ENCODE measurements around the gene FLNB. TPM values are rescaled to one million over a fixed set of nuclear protein-coding genes. Genes with fewer than 3 reads are reported as not detected.

The FLNB gene
- total and polyA plus RNA-seq, 8 donors = 38.2 to 204 (median 85.9) TPM

DNA sequence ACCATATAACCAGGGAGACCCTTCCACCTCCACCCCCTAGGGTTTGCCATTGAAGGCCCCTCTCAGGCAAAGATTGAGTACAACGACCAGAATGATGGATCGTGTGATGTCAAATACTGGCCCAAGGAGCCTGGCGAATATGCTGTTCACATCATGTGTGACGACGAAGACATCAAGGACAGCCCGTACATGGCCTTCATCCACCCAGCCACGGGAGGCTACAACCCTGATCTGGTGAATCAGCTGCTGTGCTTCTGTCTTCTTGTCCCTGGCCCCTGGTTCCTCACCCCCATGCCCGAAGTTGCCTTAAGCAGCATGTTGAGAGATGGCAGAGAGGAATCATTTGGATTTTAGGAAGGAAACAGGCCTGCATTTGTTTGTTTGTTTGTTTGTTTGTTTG is 98.4 kb downstream of the FLNB start:
- WGBS, 5 donors = 94 to 100% (median 98%) methylated on average over 6 to 8 of the region's 8 CpGs
- intact Hi-C loops (cut with DNase I; ENCODE audit: low total_unique reads) = no loop called here

GRCh38 chr3:58107597-58107996 is 99.4 kb downstream of the FLNB start:
- no peaks in the 10 kb centered on the region for H3K9me3 ChIP-seq
- intact Hi-C loops (cut with DNase I; ENCODE audit: low total_unique reads) = no loop called here
- peak overlapping the region in 1 of 5 donors; percentile 20 for H3K27ac ChIP-seq
- peaks cover 25 to 52% (median 48%) of the 10 kb centered on the region in 4 donors for H3K4me1 ChIP-seq
- no peak overlapping the region for H3K4me3 ChIP-seq
- TF ChIP-seq EP300 (IDR thresholded peaks at IDR 0.05) = no peak
- TF ChIP-seq POLR2A (IDR thresholded peaks at IDR 0.05) = no peak
- no peak for TF ChIP-seq POLR2AphosphoS5 (IDR thresholded peaks at IDR 0.05)
- TF ChIP-seq, protein P1, sequence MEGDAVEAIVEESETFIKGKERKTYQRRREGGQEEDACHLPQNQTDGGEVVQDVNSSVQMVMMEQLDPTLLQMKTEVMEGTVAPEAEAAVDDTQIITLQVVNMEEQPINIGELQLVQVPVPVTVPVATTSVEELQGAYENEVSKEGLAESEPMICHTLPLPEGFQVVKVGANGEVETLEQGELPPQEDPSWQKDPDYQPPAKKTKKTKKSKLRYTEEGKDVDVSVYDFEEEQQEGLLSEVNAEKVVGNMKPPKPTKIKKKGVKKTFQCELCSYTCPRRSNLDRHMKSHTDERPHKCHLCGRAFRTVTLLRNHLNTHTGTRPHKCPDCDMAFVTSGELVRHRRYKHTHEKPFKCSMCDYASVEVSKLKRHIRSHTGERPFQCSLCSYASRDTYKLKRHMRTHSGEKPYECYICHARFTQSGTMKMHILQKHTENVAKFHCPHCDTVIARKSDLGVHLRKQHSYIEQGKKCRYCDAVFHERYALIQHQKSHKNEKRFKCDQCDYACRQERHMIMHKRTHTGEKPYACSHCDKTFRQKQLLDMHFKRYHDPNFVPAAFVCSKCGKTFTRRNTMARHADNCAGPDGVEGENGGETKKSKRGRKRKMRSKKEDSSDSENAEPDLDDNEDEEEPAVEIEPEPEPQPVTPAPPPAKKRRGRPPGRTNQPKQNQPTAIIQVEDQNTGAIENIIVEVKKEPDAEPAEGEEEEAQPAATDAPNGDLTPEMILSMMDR (IDR thresholded peaks at IDR 0.05) = no peak
- no peak for DNase-seq
- no peaks in the 10 kb centered on the region for H3K27me3 ChIP-seq
- H3K36me3 ChIP-seq = peaks cover 47 to 100% (median 89%) of the 10 kb centered on the region in 4 donors
- 74 to 88% (median 80%) methylated on average over 5 to 6 of the region's 6 CpGs for WGBS, 5 donors

More for the DNA sequence above, 98.4 kb downstream of the FLNB start:
- no peaks in the 10 kb centered on the region for H3K9me3 ChIP-seq
- H3K4me1 ChIP-seq = peaks cover 31 to 54% (median 47%) of the 10 kb centered on the region in 4 donors
- H3K27me3 ChIP-seq = no peaks in the 10 kb centered on the region
- H3K4me3 ChIP-seq = no peak overlapping the region
- DNase-seq = no peak
- TF ChIP-seq, protein P1 (IDR thresholded peaks at IDR 0.05) = no peak
- no peak for TF ChIP-seq EP300 (IDR thresholded peaks at IDR 0.05)
- TF ChIP-seq POLR2A (IDR thresholded peaks at IDR 0.05) = no peak
- TF ChIP-seq POLR2AphosphoS5 (IDR thresholded peaks at IDR 0.05) = no peak
- H3K36me3 ChIP-seq = peaks cover 42 to 100% (median 88%) of the 10 kb centered on the region in 4 donors
- no peak overlapping the region for H3K27ac ChIP-seq

DNA sequence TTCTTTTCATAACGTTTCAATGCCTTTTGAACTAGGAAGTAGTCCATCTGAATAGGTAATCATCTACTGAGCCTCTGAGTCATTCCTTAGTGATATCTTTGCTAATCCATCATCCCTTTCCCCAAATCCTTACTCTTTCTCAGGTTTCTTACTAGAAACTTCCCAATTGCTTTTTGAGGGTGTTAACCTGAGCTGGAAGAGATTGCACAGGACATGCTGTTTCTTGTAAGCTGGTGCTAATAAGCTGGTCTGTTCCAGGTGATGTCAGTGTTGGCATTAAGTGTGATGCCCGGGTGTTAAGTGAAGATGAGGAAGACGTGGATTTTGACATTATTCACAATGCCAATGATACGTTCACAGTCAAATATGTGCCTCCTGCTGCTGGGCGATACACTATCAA is 101.5 kb downstream of the FLNB start:
- Histone ChIP-seq H3K9me3 (no peaks in the 10 kb centered on the region), H3K27ac (peak overlapping the region in 1 of 5 donors; percentile 77), H3K27me3 (no peaks in the 10 kb centered on the region), H3K36me3 (peaks cover 62 to 100% (median 98%) of the 10 kb centered on the region in 4 donors), H3K4me1 (peaks cover 4 to 33% (median 28%) of the 10 kb centered on the region in 4 donors), H3K4me3 (no peak overlapping the region)
- no peak for DNase-seq
- intact Hi-C loops (cut with DNase I; ENCODE audit: low total_unique reads) = no loop called here
- no peak for TF ChIP-seq EP300 (IDR thresholded peaks at IDR 0.05)
- TF ChIP-seq POLR2A (IDR thresholded peaks at IDR 0.05) = no peak
- no peak for TF ChIP-seq POLR2AphosphoS5 (IDR thresholded peaks at IDR 0.05)
- TF ChIP-seq, protein P1 (IDR thresholded peaks at IDR 0.05) = no peak
- WGBS, 5 donors = 82 to 92% (median 87%) methylated on average over 5 of the region's 5 CpGs

- H3K4me1 ChIP-seq = peaks cover 16 to 43% (median 39%) of the 10 kb centered on the region in 4 donors
- WGBS, 5 donors = 27 to 56% (median 39%) methylated on average over 11 of the region's 11 CpGs
- H3K27ac ChIP-seq = peak overlapping the region; percentile 66 to 79 (median 75)
- intact Hi-C loops (cut with DNase I; ENCODE audit: low total_unique reads) = no loop called here
- no peaks in the 10 kb centered on the region for H3K27me3 ChIP-seq
- no peak overlapping the region for H3K4me3 ChIP-seq
- peak; percentile 91 to 94 for DNase-seq
- TF ChIP-seq POLR2A (IDR thresholded peaks at IDR 0.05) = no peak
- TF ChIP-seq, protein P1 (IDR thresholded peaks at IDR 0.05) = no peak
- no peak for TF ChIP-seq EP300 (IDR thresholded peaks at IDR 0.05)
- TF ChIP-seq POLR2AphosphoS5 (IDR thresholded peaks at IDR 0.05) = peak in 2 of 3 donors; percentile 51 to 79
- peaks cover 53 to 95% (median 88%) of the 10 kb centered on the region in 4 donors for H3K36me3 ChIP-seq
- no peaks in the 10 kb centered on the region for H3K9me3 ChIP-seq
Observed at GRCh38 chr3:58111513-58112184, 103.4 kb downstream of the FLNB start.
